OCI-M1 (cell line): Measurements from ENCODE around the gene B3GAT1.
"Not testable (repeated sequence)": the region's sequence is repeated elsewhere in the genome, so short reads cannot be mapped to it uniquely, and the experiment has no call there.

Source experiments
- DNase-seq: peaks from one replicate; lab custom pipeline; 2025; lab: John Stamatoyannopoulos, UW

Gene B3GAT1, protein sequence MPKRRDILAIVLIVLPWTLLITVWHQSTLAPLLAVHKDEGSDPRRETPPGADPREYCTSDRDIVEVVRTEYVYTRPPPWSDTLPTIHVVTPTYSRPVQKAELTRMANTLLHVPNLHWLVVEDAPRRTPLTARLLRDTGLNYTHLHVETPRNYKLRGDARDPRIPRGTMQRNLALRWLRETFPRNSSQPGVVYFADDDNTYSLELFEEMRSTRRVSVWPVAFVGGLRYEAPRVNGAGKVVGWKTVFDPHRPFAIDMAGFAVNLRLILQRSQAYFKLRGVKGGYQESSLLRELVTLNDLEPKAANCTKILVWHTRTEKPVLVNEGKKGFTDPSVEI

DNA sequence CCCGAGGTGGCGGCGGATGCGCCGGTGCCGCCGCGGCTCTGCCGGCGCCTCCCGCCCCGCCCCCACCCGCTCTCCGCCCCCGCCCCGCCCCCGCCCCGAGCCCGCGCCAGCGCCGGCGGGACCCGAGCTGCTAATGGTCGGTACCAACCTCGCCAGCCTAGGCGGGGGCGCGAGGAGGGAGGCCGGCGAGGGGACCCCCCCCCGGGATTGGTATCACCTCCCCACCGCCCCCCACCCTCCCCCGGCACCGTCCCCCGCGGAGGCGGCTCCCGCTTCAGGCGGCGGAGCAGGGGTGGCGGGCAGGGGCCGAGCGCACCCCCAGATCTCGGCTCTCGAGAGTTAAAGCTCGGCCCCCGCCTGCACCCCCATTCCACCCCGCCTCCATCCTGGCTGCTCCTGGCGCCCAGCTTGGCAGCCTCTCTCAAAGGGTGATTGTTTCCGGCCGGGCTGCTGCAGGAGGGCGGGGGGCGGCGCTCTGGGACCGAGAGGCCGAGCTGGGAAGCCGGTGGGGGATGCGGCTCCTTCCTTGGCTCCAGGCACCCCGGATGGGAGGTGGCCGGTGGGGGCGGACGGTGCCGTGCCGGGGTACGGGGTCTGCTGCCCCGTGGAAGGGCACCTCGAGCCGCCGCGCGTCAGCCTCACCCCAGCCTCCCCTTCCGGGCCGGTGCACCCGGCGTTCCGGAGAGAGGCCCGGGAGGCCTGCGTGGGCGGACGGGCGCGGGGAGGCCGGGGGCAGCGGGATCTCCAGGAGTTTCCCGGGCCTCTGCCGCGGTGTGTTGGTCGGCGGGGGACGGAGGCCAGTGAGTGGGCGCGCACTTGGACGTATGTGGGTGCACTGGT lies at the start of gene B3GAT1:
B3GAT1 (minus strand) TSS at position 40 of the 840 bp plus-strand sequence. CDS start 24,583 bp downstream, outside the sequence.
- DNase-seq = no peak

DNA sequence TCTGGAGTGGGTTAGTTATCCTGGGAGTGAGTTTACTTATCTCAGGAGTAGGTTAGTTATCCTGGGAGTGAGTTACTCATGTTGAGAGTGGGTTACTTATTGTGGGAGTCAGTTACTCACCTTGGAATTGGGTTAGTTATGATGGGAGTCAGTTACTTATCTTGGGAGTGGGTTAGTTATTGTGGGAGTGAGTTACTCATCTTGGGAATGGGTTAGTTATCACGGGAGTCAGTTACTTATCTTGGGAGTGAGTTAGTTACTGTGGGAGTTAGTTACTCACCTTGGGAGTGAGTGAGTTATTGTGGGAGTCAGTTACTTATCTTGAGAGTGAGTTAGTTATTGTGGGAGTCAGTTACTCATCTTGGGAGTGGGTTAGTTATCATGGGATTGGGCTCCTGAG lies 49.6 kb upstream of the B3GAT1 start:
- DNase-seq = no peak

DNA sequence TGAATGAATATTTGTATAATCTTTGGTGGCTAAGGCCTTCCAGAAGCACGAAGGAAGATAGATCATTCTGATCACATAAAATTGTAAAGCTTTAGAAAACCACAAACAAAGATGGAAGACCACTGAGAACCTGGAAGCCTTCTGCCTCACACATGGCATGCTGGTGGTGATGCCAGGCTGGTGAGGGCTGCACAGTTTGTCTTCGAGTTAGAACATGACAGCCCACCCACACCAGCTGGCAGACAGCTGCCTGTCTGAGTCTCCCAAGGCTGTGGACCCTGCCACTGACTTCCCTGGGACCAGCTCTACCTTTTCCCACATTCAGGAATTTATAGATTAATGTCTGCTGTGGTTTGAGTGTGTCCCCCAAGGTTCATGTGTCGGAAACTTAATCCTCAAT lies 48.8 kb upstream of the B3GAT1 start:
- no peak for DNase-seq

DNA sequence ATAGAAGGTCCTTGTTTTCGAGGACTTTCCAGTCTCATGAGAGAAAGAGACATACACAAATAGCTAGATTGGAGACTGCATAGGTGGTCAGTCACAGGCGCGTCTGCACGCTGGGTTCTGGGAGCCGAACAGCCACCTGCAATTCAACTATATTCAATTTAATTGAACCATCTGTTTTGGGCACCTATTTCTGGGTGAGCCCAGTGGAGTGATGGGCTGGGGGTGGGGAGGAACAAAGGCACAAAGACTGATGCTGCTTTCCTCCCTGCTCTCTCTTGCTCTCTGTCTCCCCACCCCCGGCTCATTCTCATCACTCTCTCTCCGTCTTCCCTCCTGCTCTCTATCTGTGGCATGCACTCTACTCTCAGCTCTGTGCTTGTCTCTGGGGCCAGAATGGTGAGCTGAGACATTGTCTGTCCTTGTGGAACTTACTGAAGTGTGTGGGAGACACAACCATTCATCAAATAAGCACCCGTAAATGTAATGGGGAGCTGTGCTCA lies 48.1 kb upstream of the B3GAT1 start:
- no peak for DNase-seq

DNA sequence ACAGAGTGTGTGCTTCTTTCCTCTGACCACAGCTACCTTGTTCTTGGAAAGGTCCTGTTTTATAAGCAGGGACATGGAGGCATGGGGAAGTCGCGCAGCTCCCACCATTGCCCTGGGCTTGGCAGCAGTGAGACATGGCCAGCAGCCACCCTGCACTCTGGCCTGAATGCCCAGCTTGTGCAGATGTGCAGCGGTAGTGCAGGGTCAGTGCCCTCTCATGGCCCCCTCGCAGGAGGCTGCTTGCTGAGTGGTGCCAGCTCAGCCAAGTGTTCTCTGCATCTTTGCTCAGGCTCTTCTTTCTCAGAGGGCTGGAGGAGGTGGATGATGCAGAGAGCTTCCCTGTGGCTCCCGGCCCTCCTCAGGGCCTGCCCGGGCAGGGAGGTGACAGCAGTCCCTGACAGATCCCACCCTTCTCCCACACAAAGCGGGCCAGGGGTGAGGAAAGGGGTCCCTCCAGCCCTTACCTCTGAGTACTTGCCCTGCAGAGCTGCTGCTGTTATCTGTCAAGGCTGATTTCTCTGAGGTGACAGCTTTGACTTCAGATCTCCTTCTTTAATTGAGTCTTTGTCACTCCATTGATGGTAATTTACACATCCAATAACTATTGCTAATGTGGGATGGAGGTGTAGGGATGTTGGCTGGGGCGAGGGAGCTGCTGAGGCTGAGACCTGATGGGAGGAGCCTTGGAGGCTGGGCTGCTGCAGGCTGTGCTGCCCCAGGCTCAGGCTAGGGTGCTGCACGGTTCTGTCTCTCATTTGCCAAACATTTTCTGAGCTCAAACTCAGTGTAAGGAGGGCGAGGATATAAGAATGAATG lies 47.4 kb upstream of the B3GAT1 start:
- DNase-seq = no peak

DNA sequence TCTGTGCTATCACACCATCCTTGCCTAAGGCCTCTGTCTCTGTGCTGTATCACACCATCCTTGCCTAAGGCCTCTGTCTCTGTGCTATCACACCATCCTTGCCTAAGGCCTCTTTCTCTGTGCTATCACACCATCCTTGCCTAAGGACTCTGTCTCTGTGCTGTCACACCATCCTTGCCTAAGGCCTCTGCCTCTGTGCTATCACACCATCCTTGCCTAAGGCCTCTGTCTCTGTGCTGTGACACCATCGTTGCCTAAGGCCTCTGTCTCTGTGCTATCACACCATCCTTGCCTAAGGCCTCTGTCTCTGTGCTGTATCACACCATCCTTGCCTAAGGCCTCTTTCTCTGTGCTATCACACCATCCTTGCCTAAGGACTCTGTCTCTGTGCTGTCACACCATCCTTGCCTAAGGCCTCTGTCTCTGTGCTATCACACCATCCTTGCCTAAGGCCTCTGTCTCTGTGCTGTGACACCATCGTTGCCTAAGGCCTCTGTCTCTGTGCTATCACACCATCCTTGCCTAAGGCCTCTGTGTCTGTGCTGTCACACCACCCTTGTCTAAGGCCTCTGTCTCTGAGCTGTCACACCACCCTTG lies 45.5 kb upstream of the B3GAT1 start:
- DNase-seq = not testable (repeated sequence)

DNA sequence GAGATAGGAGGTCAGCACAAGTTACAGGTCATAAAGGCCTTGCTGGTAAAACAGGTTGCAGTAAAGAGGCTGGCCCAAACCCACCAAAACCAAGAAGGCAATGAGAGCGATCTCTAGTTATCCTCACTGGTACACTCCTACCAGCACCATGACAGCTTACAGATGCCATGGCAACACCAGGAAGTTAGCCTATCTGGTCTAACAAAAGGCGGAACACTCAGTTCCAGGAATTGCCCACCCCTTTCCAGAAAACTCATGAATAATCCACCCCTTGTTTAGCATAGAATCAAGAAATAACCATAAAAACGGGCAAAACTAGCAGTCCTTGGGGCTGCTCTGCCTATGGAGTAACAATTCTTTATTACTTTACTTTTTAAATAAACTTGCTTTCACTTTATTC lies 43.5 kb upstream of the B3GAT1 start:
- peak; percentile 55 for DNase-seq

DNA sequence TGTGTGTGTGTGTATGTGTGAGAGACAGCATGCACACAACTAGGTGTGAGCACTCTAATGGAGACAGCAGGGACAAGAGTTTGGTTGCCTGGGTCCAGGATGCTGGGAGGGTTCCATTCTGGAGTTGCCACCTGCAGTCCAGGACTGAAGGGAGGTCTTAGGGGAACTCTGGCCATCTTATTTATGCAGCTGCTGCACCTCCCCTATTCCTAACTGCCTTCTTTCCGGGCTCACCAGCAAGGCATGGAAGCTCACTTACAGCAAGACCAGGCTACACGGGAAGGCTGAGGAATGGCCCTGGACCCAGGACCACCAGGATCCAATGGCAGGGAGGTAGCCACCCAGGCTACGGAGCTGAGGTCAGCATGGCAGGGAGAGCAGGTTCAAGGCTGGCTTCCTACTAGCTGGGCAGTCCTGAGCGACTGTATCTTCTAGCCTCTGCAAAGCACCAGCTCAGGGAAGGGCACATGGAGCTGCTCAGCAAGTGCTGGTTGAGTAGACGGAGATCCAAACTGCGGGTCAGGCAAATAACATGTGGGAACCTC lies 42.2 kb upstream of the B3GAT1 start:
- DNase-seq = no peak

DNA sequence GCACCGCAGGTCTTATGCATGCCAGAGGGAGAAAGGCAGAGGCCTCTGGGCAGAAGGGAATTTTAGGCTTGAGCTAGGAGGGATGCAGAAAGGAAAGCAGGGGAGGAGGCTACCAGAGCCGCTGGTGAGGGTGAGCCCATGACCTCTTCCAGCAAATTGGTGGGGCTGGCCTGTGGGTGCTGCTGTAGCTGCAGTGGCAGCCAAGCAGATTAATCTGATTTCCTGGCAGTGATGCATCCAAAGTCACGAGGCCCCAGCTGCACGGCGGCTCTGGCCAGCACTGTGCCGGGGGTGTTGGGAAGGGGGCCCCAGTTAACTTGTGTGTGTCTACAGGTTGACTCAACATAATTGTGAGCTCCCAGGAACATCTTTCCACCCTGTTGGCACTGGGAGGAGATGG lies 41.4 kb upstream of the B3GAT1 start:
- DNase-seq = no peak

DNA sequence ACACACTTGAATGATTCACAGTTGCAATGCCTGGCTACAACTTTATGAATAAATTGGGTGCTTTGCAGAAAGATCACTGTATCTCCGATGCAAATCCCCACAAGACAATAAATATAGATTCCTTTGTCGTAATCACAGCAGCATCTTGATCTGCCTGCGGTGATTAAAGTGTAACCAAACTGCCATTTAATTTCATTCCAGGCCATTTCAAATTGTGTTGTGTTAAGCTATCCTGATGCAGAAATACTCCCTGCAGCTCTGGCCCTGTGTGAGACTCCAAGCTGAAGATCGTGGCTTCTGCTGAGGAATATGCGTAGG lies 40.8 kb upstream of the B3GAT1 start:
- no peak for DNase-seq

DNA sequence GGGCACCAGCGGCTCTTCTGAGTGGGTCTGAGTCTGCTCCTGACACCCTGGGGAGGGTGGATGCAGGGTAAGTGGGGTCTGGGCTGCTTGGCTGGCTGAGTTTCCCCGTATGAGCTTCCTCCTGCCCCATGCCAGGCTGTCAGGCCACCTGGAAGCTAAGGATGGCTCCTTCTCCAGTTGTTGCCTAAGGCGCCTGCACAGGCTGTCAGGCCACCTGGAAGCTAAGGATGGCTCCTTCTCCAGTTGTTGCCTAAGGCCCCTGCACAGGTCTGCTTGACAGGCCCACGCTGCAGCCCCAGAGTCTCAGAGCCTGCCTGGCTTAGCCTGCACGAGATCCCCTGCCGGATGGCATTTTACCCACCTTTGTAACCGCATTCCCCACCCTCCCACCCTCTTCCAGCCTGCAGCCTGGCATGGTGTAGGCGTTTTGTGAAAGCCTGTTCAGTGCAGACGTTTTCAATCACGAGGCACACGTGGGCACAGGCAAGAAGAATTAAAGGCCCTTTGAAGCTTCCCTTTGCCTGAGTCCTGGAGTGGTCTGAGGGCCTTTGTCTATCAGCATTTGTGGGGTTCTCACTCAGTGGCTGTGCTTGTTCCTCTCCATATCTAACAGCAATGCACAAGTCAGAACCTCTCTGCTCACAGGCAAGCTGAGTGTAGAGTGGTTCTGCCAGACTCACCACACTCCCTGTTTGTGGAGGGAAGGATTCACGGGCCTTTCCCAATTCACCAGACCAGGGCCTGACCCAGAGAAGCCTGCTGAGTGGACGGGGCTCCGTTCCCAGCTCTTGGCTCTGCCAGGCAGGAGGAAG lies 40.2 kb upstream of the B3GAT1 start:
- DNase-seq = no peak

DNA sequence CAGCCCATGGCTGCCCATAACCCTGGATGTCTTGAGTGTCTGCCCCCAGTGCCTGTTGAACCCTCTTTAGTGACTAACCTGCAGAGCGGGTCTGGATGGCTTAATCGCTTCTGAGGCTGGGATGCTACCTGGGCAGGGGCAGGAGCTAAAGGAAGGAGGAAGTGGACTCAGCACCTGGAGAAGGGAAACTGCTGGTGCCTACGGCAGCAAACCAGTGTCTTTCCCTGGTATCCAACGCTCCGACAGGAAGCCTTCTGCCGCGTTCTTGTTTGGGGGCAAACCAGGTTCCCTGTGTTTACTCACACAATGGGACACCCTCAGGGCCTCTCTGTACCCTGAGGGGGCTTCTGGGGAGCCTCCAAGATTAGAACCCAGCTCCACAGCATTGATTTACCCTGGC lies 38.1 kb upstream of the B3GAT1 start:
- DNase-seq = no peak

DNA sequence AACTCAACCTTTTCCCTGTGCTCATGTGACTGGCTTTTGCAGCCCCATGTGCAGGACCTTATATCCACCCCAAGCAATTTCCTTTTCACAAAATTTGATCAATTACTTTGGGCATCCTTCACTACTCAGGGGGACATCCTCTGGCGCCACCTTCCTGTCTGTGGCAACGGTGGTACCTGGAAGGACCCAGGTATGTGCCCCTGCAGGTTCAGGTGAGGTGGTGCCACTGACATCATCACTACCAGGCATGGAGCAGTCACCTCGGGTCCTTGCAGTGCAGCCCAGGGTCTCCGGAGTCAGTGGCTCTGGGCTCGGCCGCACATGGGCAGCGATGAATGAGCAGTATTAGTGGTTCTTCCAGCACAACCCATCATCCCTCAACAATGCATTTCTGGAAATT lies 37.7 kb upstream of the B3GAT1 start:
- no peak for DNase-seq

DNA sequence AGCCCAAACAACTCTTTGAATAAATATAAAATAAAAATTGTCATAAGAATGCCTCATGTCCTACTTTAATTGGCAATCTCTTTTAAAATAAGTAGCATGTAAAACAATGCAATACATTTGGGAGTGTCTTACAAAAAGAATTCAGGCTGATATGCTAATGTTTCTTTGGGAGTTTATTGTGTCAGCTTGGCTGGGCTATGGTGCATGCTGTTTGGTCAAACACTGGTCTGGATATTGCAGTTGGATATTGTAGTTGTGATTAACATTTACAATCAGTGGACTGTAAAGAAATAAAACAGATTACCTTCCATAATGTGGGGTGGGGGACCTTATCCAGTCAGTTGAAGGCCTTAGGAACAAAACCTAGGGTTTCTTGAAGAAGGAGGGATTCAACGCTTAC lies 37.0 kb upstream of the B3GAT1 start:
- no peak for DNase-seq

DNA sequence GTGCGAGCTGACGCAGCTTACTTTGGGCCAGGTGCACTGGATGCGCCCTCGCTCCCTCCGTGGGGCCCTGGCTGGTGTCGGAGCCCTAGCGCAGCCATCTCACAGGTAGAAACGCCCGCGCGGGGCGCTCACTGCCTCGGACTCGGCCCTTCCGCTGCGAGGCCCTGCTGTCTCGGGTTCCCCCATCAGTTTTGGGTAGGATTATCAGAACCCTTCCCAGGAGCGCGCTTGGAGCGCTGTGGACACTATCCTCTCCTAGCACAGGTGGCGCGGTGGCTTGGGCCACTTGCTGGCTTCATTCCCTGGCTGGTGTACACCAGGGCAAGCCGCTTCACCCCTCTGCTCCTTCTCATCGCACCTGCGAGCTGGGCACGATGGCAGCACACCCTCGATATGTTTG lies 35.7 kb upstream of the B3GAT1 start:
- no peak for DNase-seq

DNA sequence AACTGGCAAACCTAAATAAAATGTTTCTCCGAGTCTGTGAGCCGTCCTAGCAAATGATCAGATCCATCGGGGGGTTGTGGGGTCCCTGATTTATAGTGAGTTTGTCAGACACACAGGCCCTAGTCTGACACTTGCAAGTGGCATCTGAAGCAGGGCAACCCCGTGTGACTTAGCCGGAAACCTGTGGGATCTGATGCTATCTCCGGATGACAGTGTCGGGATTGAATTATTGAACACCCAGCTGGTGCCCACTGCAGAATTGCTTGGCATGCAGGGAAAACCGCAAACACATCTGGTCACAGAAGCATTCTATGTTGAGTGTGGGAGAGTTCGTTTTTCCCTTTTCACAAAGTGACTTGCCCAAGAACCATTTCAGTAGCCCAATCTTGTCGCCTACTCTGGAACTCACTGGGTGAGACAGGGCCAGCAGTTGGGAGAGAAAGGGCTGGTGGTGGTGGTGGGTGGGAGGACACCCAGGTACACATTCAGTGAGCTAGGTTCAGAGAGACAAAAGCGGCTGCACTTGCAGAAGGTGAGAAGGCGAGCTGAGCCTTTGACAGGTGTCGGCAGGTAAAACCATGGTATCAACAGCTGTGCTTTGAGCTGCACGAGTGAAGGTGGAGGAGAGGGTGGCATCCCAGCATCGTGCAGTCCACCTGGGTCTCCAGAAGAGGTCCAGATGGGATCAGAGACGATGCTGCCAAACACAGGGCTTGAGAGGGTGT lies 33.7 kb upstream of the B3GAT1 start:
- no peak for DNase-seq

DNA sequence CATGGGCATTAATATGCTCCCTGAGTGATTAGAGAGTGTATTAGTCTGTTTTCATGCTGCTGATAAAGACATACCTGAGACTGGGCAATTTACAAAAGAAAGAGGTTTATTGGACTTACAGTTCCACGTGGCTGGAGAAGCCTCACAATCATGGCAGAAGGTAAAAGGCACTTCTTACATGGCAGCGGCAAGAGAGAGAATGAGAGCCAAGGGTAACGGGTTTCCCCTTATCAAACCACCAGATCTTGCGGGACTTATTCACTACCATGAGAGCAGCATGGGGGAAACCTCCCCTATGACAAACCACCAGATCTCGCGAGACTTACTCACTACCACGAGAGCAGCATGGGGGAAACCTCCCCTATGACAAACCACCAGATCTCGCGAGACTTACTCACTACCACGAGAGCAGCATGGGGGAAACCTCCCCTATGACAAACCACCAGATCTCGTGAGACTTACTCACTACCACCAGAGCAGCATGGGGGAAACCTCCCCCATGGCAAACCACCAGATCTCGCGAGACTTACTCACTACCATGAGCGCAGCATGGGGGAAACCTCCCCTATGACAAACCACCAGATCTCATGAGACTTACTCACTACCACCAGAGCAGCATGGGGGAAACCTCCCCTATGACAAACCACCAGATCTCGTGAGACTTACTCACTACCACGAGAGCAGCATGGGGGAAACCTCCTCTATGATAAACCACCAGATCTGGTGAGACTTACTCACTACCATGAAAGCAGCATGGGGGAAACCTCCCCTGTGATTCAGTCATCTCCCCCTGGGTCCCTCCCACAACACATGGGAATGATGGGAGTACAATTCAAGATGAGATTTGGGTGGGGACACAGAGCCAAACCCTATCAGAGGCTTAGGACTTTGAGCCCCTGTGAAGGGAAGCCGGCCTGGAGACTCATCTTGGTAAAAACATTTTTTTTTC lies 32.4 kb upstream of the B3GAT1 start:
- peak; percentile 19 for DNase-seq

DNA sequence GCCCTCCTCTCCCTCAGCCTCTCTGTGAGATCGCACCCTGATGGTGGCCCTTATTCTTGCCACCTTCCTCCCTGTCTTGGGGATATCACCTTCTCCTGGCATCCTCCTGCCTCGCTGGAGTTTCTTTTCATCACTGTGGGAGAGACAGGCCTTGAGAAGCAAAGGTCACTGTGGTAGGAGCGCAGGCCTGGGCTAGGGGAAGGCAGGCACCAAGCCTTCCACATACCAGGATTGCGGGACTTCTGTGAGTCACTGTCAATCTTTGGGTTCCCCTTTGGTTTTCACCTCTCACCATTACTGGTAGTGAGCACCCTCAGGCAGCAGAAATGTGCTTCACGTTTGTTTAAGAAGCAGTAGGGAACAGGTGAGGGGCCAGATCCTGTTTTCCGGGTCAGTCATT lies 31.2 kb upstream of the B3GAT1 start:
- DNase-seq = no peak

DNA sequence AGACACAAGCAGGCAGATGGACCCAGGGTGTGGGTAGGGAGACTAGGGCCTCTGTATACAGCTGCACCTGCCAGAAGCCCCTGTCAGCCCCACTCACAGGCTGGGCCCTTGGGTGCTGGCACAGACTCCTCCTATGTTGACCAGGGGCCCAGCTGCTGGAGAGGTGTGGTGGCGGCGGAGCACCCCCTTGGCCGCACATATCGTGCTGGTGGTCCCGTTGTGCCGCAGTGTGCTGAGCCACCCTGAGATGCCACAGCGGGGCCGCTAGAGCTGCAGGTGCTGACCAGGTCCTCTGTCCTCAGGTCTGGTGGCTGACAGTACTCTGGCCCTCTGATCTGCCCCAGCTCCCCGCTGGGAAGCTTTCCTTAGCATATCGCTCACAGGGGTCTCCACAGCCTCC lies 30.2 kb upstream of the B3GAT1 start:
- no peak for DNase-seq
